T-helper 9 cell (primary cell): ENCODE results near the gene ZFP28.

Experiments used
- DNase-seq: peaks from one replicate; pipeline ENCODE4 v3.0.0-alpha.2; 2020
- total RNA-seq, 2 donors: gene quantifications; one replicate each; lab custom pipeline; 2026; lab: John Stamatoyannopoulos, UW

Gene ZFP28
- total RNA-seq: 9.4 to 18.6 reads per million in 2 donors

GRCh38 chr19:56538761-56539263 lies at the start of gene ZFP28:
Gene ZFP28 (plus strand): TSS chr19:56538948. CDS start chr19:56539019, 71 bp downstream.
- no peak for DNase-seq

- DNase-seq: no peak
Measured at GRCh38 chr19:56491399-56491798, 47.3 kb upstream of the ZFP28 start.

GRCh38 chr19:56504581-56504980 lies 34.2 kb upstream of the ZFP28 start:
- DNase-seq: no peak

- DNase-seq: peak; percentile 65
Measured at GRCh38 chr19:56507446-56508289, 31.1 kb upstream of the ZFP28 start, which contains the start of gene ZNF471. Gene ZNF471 (plus strand): TSS chr19:56507855. CDS start chr19:56511572, 3,717 bp downstream.

GRCh38 chr19:56508290-56508778 lies 30.4 kb upstream of the ZFP28 start:
- no peak for DNase-seq

- no peak for DNase-seq
Measured at GRCh38 chr19:56525214-56525860, 13.4 kb upstream of the ZFP28 start.

- DNase-seq: no peak
Measured at GRCh38 chr19:56537442-56537841, 1.3 kb upstream of the ZFP28 start.

GRCh38 chr19:56538254-56538760 lies 441 bp upstream of the ZFP28 start:
- peak; percentile 74 for DNase-seq

GRCh38 chr19:56543776-56544175 lies 5.0 kb downstream of the ZFP28 start:
- DNase-seq: no peak

- no peak for DNase-seq
Measured at GRCh38 chr19:56547535-56547934, 8.8 kb downstream of the ZFP28 start.

GRCh38 chr19:56554272-56554869 lies 15.6 kb downstream of the ZFP28 start:
- DNase-seq: no peak

GRCh38 chr19:56562766-56563165 lies 24.0 kb downstream of the ZFP28 start:
- DNase-seq: no peak

GRCh38 chr19:56566904-56567273 lies 28.1 kb downstream of the ZFP28 start:
- DNase-seq: peak; percentile 2

- peak; percentile 77 for DNase-seq
Measured at GRCh38 chr19:56567274-56568120, 28.7 kb downstream of the ZFP28 start, which contains the start of gene ZNF470. Gene ZNF470 (plus strand): TSS chr19:56567468. CDS start chr19:56570312, 2,844 bp downstream.

- DNase-seq: no peak
Measured at GRCh38 chr19:56572589-56572988, 33.8 kb downstream of the ZFP28 start.

GRCh38 chr19:56573914-56574313 lies 35.2 kb downstream of the ZFP28 start:
- DNase-seq: no peak

GRCh38 chr19:56577719-56578602 lies 39.2 kb downstream of the ZFP28 start:
- DNase-seq: no peak

GRCh38 chr19:56594446-56594782 lies 55.7 kb downstream of the ZFP28 start:
- no peak for DNase-seq

- DNase-seq: peak; percentile 71
Measured at GRCh38 chr19:56594783-56595547, 56.2 kb downstream of the ZFP28 start, which contains the start of gene ZNF71. Gene ZNF71 (plus strand): TSS chr19:56595302. CDS start chr19:56601559, 6,257 bp downstream.

- DNase-seq: no peak
Measured at GRCh38 chr19:56595548-56595899, 56.8 kb downstream of the ZFP28 start.
